GM21619 (cell line): ENCODE data around the gene DNAJB12.
"Not testable (repeated sequence)": the region's sequence is repeated elsewhere in the genome, so short reads cannot be mapped to it uniquely, and the experiment has no call there.

Experiments used
- ATAC-seq: cut with Tn5 transposase; IDR thresholded peaks from one replicate; pipeline ENCODE4 v1.9.1; 2021; ENCODE audit not compliant: unreplicated experiment

DNAJB12 gene

DNA sequence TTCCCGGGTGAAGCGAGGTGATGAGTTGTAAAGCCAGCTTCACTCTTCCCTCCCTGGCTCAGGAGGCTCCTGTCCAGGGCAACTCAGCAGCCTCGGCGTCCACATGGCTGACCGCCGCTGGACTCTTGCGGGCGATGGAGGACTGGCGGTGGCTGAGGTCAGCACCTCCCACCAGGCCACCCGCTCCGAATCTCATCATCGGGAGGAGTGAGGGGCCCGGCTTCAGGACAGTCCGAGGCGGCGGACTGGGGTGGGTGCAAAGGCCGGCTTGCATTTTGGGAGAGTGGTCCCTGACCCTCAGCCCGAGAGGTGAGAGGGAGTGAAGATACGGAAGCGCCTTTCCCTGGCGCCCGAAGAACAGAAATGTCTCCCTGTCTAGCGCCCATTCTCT lies 759 bp downstream of the DNAJB12 start:
- peak; percentile 16 for ATAC-seq

DNA sequence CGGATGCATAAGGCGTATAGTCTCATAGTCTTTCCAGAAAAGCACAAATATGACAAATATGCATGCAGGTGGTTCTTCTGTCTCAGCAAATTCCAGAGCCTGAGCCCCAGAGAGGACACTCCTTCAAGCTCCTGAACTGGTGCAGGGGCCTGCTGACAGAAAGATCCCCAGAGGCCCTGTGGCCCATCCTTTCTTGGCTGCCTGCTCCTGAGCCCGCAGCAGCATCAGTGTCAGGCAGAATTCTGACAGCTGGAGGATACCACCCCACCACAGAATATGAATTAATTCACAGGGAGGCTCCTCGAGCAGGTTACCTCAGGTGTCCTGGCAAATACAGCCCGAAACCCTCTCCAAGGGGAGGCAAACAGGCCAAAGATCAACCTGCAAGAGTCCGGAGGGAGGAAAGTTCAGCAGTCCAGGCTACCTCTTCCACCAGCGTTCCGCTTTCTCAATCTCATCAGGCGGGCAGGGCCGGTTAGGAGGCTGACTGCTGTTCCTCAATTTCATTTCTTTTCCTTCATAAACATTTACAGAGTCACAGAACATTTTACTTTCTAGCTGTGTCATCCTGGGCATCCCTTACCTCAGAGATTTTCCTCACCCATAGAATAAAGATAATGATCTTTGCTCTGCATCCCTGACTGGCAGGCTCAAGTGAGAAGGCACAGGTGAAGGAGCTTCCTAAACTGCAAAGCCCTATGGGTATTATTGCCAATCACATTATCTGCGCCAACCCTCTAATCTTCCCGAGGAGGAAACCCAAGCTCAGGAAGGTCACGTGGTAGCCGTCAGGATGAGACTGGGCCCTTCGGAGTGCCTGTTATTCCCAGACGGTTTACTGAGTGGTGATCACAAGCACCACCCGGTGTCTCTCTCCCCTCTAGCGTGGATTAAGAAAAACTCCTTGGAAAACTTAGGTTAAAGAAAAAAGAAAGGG lies 1.4 kb downstream of the DNAJB12 start:
- no peak for ATAC-seq

GRCh38 chr10:72351479-72351878 lies 3.2 kb downstream of the DNAJB12 start:
- ATAC-seq = no peak

- ATAC-seq = no peak
These were observed 5.3 kb downstream of the DNAJB12 start for GRCh38 chr10:72349438-72349837.

GRCh38 chr10:72348282-72348681 lies 6.4 kb downstream of the DNAJB12 start:
- no peak for ATAC-seq

DNA sequence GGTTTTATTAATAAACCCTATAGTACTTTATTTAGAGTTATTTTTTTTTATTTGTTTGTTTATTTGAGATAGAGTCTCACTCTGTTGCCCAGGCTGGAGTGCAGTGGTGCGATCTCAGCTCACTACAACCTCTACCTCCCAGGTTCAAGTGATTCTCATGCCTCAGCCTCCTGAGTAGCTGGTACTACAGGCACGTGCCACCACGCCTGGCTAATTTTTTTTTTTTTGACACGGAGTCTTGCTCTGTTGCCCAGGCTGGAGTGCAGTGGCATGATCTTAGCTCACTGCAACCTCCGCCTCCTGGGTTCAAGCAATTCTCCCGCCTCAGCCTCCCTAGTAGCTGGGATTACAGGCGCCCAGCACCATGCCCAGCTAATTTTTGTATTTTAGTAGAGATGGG lies 8.6 kb downstream of the DNAJB12 start:
- not testable (repeated sequence) for ATAC-seq

GRCh38 chr10:72344932-72345331 lies 9.8 kb downstream of the DNAJB12 start:
- no peak for ATAC-seq

DNA sequence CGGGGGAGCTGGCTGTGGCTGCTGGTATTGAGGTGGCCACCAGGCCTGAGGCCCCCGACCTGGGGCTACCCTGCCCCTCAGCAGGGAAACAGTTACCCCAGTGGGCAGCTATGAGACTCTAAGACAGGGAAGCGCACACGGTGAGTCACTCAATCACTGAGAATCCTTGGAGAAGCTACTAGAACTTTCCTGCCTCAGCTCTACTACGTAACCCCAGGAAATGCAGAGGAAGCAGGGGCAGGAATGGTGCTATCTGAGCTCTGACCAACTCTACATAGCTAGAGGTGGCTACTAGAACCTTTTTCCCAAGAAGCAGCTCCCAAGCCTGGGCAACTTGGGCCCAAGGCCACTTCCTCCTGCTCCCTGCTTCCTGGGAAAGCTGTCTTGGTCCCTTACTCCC lies 11.8 kb downstream of the DNAJB12 start:
- no peak for ATAC-seq

GRCh38 chr10:72340510-72341261 lies 14.0 kb downstream of the DNAJB12 start:
- ATAC-seq = no peak

GRCh38 chr10:72338180-72338579 lies 16.5 kb downstream of the DNAJB12 start:
- ATAC-seq = no peak

GRCh38 chr10:72337722-72338121 lies 17.0 kb downstream of the DNAJB12 start:
- ATAC-seq = no peak

- no peak for ATAC-seq
These were observed 17.6 kb downstream of the DNAJB12 start for GRCh38 chr10:72337039-72337629.

GRCh38 chr10:72336259-72337038 lies 18.3 kb downstream of the DNAJB12 start:
- no peak for ATAC-seq

DNA sequence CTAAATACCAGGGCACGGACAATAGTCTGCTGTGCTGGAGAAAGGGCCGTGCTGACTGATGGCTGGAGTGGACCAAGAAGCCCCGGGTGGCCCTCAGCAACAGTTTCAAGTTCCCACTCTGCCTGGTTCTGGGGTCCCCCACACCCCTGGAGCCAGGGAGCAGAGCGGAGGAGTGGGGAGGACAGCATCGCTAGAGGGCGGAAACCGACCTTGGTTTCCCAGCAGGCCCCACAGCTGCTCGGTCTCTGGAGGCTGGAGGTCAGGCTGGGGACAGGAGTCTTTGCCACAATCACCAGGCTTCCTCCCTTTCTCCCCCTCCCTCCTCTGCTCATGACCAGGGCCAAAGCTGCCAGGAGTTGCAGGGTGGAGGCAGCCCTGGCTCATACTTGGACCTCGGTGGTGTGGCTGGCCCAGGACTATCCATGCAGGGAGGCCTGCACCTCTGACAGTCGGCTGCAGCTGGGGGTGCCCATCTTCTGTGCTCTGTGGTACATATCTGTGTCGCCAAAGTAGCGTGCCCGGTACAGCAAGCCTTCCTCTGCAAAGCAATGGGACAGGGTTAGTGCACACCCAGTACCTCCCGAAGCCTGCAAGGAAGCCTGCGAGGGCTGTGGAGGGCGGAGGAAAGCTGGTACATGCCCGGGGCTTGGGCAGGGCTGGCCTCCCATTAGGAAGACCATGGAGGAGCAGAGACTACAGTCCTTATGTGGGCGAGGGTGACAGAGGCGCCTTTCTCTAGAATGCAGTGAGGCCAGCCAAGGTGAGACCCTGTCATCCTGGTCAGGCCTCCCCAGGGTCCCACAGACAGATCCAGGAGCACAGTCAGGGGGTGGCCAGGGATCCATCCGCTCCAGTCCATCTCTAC lies 19.1 kb downstream of the DNAJB12 start:
- ATAC-seq = peak; percentile 41

DNA sequence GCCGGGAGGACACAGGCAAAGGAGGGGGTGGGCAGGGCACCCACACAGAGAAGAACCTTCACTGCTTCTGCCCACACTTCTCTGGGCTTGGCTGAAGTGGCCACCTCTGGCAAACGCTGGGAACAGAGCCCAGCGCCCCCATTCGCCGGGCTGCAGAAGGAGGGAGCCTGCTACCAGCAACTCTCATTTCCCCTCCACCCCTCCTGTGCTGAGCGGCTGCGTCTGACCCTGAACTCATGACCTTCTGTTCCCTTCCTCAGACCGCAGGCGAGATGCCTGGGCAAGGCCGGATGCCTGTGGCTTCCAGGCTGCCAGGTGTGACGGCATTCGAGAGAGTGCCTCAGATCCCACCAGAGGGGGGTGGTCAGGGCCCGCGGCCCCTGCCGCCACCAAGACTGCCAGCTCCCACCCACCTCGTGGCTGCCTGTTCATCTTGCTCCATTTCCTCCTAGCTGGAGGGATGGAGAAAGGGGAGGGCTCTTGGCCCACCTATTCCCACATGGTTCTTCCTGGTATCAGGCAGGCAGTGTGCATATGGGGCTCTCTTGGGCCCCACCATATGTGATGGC lies 19.8 kb downstream of the DNAJB12 start:
- ATAC-seq = peak; percentile 64

GRCh38 chr10:72334196-72334824 lies 20.4 kb downstream of the DNAJB12 start:
- no peak for ATAC-seq

DNA sequence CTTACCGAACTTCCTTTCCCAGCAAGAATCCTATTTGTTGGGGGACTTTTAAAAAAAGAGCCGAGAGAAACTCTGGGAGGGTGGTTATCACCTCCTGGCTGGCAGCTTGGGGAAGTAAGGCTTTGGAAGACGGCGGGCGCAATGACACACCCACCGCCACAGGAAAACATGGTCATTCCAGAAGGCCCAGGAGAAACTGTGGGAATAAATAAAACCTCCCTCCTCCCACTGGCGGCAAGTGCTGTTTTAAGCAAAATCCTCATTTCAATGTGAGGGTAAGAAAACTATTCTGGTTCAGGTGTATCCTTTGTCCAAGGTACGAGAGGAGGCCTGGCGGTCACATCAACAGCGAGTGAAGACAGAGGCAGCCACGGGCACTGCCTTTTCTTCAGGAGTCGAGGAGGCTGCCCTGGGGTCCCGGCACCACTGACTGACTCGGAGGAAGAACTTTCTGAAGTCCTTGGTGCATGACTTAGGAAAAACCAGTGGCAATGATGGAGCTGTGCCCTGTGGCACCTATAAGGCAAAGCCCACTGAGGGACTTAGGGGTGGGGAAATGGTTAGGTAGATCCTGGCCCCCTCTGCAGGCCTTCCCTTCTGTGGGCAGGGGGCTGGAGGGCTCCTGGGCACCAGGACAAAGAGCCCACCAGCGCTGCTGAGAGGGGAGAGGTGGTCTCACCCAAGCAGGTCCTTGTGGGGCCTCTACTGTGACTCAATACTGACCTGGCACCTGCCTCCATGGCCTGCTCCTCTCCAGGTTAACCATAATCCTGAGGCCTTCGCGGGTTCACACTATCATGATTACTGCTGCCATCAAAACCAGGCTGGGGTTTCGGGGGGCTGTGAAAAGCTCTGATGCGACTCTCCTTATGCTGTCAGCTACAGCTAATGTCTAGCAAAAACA lies 21.4 kb downstream of the DNAJB12 start:
- ATAC-seq = no peak

GRCh38 chr10:72332423-72333111 lies 22.2 kb downstream of the DNAJB12 start:
- ATAC-seq = no peak
